SK-N-SH (cell line): ENCODE measurements around the gene ST13. TPM values are rescaled to one million over a fixed set of nuclear protein-coding genes. Genes with fewer than 3 reads are reported as not detected.

Experiments used
- CTCF ChIA-PET: fragments of 300-600, 350-600 bp; formaldehyde crosslinking; extraction: SDS; loops from one replicate; lab custom pipeline; 2021; lab: Yijun Ruan, JAX
- POLR2A ChIA-PET: fragments of 350-600 bp; sonication (Branson Sonifier 250); formaldehyde crosslinking; extraction: SDS; loops from one replicate; lab custom pipeline; 2020; ENCODE audit warnings: antibody characterized with exemption, inconsistent platforms; lab: Yijun Ruan, JAX
- DNase-seq: peaks from one replicate; pipeline ENCODE4 v3.0.0; 2012
- H2AFZ ChIP-seq: fragments of 200-600 bp; sonication (generic); 2 replicates; pipeline ENCODE4 v1.8.1; 2016; ENCODE audit warnings: antibody characterized with exemption, mild to moderate bottlenecking, low read depth
- H3F3A ChIP-seq: fragments of 200-600 bp; sonication (generic); replicated peaks from 2 replicates; pipeline ENCODE3; 2016; ENCODE audit warnings: antibody characterized with exemption, mild to moderate bottlenecking; ENCODE audit not compliant: insufficient read depth
- H3K27ac ChIP-seq, 2 experiments: fragments of 200-500 bp in 1 of 2; fragments of 200-600 bp in 1 of 2; sonication (Bioruptor generic) in 1 of 2; sonication (generic), shearing (Covaris generic) in 1 of 2; 2 replicates each; pipeline versions ENCODE4 v1.5.1 to v1.6.1; 2014 to 2016; ENCODE audit warnings: low read depth in 2 of 2, inconsistent platforms in 1 of 2, low read length in 1 of 2, mild to moderate bottlenecking in 1 of 2, mixed read lengths in 1 of 2
- H3K27me3 ChIP-seq: fragments of 200-600 bp; sonication (generic), shearing (Covaris generic); 2 replicates; pipeline ENCODE4 v1.6.1; 2016; ENCODE audit warnings: mixed run types; ENCODE audit not compliant: insufficient read depth
- H3K36me3 ChIP-seq, 2 experiments: fragments of 200-500 bp in 1 of 2; fragments of 200-600 bp in 1 of 2; sonication (Bioruptor generic) in 1 of 2; sonication (generic) in 1 of 2; replicated peaks in 1 of 2; 2 replicates each; pipeline versions ENCODE3 to v1.5.1; 2014 to 2016; ENCODE audit warnings: low read length in 1 of 2, mild to moderate bottlenecking in 1 of 2; ENCODE audit not compliant: insufficient read depth in 2 of 2, control insufficient read depth in 1 of 2
- H3K4me1 ChIP-seq, 2 experiments: fragments of 200-500 bp in 1 of 2; fragments of 200-600 bp in 1 of 2; sonication (Bioruptor generic) in 1 of 2; sonication (generic), shearing (Covaris generic) in 1 of 2; 2 replicates each; pipeline versions ENCODE4 v1.5.1 to v1.6.1; 2014 to 2016; ENCODE audit warnings: low read depth in 1 of 2, low read length in 1 of 2, mixed run types in 1 of 2; ENCODE audit not compliant: insufficient read depth in 2 of 2, control insufficient read depth in 1 of 2
- H3K4me2 ChIP-seq: fragments of 200-600 bp; sonication (generic), shearing (Covaris generic); 2 replicates; pipeline ENCODE4 v1.6.1; 2017; ENCODE audit warnings: mixed run types
- H3K4me3 ChIP-seq, 2 experiments: fragments of 200-500 bp in 1 of 2; fragments of 200-600 bp in 1 of 2; sonication (Bioruptor generic) in 1 of 2; sonication (generic), shearing (Covaris generic) in 1 of 2; 2 replicates each; pipeline versions ENCODE4 v1.5.1 to v1.8.1; 2014 to 2016; ENCODE audit warnings: low read depth in 2 of 2, inconsistent platforms in 1 of 2, low read length in 1 of 2, mild to moderate bottlenecking in 1 of 2, mixed read lengths in 1 of 2, moderate library complexity in 1 of 2
- H3K79me2 ChIP-seq: fragments of 200-600 bp; sonication (generic); 2 replicates; pipeline ENCODE4 v1.8.1; 2017; ENCODE audit warnings: mild to moderate bottlenecking; ENCODE audit not compliant: insufficient read depth
- H3K9ac ChIP-seq: fragments of 200-600 bp; sonication (generic); 2 replicates; pipeline ENCODE4 v1.6.1; 2017; ENCODE audit warnings: mixed run types
- H3K9me2 ChIP-seq: fragments of 200-600 bp; sonication (generic); 2 replicates; pipeline ENCODE4 v1.6.1; 2017; ENCODE audit warnings: mixed run types
- H3K9me3 ChIP-seq: fragments of 200-600 bp; sonication (generic); 2 replicates; pipeline ENCODE4 v1.6.1; 2017; ENCODE audit warnings: mixed run types, mild to moderate bottlenecking, moderate library complexity
- H4K20me1 ChIP-seq: fragments of 200-600 bp; sonication (generic); 2 replicates; pipeline ENCODE4 v1.6.1; 2017; ENCODE audit warnings: mild to moderate bottlenecking, mixed run types; ENCODE audit not compliant: insufficient read depth
- CTCF ChIP-seq: fragments of 200-600 bp; sonication (generic); IDR thresholded peaks from 2 replicates; pipeline ENCODE4 v1.6.1; 2017; ENCODE audit warnings: antibody characterized with exemption, mild to moderate bottlenecking, moderate library complexity
- ELF1 ChIP-seq: IDR thresholded peaks from 2 replicates; pipeline ENCODE4 v1.4.0; 2012
- EP300 ChIP-seq, 2 experiments: IDR thresholded peaks; 2 replicates each; pipeline versions ENCODE4 v1.4.0 to v1.6.1; 2012; ENCODE audit warnings: borderline replicate concordance in 1 of 2, low read depth in 1 of 2, low read length in 1 of 2
- FOXM1 ChIP-seq: IDR thresholded peaks from 2 replicates; pipeline ENCODE4 v1.4.0; 2012; ENCODE audit warnings: low read depth, mild to moderate bottlenecking
- JUND ChIP-seq: IDR thresholded peaks from 2 replicates; pipeline ENCODE4 v1.4.0; 2012
- MAX ChIP-seq: IDR thresholded peaks from 2 replicates; pipeline ENCODE4 v1.4.0; 2012; ENCODE audit warnings: low read depth
- NFIC ChIP-seq: IDR thresholded peaks from 2 replicates; pipeline ENCODE4 v1.4.0; 2012; ENCODE audit warnings: borderline replicate concordance
- NRF1 ChIP-seq: IDR thresholded peaks from 2 replicates; pipeline ENCODE4 v1.6.1; 2012; ENCODE audit warnings: low read depth, mild to moderate bottlenecking, low read length
- POLR2AphosphoS5 ChIP-seq: IDR thresholded peaks from 2 replicates; pipeline ENCODE4 v1.6.1; 2012; ENCODE audit warnings: low read depth, low read length
- RAD21 ChIP-seq: IDR thresholded peaks from 2 replicates; pipeline ENCODE4 v1.6.1; 2012; ENCODE audit warnings: mild to moderate bottlenecking, low read length
- RCOR1 ChIP-seq: fragments of 150-350 bp; IDR thresholded peaks from 2 replicates; pipeline ENCODE4 v1.6.1; 2017; ENCODE audit warnings: antibody characterized with exemption, low read length
- SIN3A ChIP-seq: IDR thresholded peaks from 2 replicates; pipeline ENCODE4 v1.6.1; 2012; ENCODE audit warnings: low read depth, mild to moderate bottlenecking, low read length, moderate library complexity, borderline replicate concordance
- SMC3 ChIP-seq: IDR thresholded peaks from 2 replicates; pipeline ENCODE4 v1.6.1; 2012; ENCODE audit warnings: low read depth, low read length, improper control_type of control experiment
- TEAD4 ChIP-seq: IDR thresholded peaks from 2 replicates; pipeline ENCODE4 v1.4.0; 2012; ENCODE audit warnings: mild to moderate bottlenecking, borderline replicate concordance; ENCODE audit not compliant: insufficient read depth
- YY1 ChIP-seq: IDR thresholded peaks from 2 replicates; pipeline ENCODE4 v1.4.0; 2012; ENCODE audit warnings: low read depth, mild to moderate bottlenecking
- ZBTB33 ChIP-seq: IDR thresholded peaks from 2 replicates; pipeline ENCODE4 v1.4.0; 2012; ENCODE audit warnings: low read depth, borderline replicate concordance
- WGBS: methylation state at CpG from one replicate; pipeline ENCODE4 v1.1.6; 2017; ENCODE audit warnings: low lambda C conversion rate; 5-methylcytosine and 5-hydroxymethylcytosine counted together
- polyA plus RNA-seq, 3 experiments: library from polyadenylated mRNA; depleted of rRNA; stranded (reverse); fragments of >200 nt; gene quantifications; 2 replicates each; pipeline ENCODE4 v1.2.3, GENCODE V29; 2012

The ST13 gene
- polyA plus RNA-seq, 1 of the 3 experiments (the other 2 are of a cell fraction) = 66.0 TPM

GRCh38 chr22:40898850-40899357 lies 42.5 kb upstream of the ST13 start:
- H3K27ac ChIP-seq = no peak overlapping the region
- ChIA-PET CTCF (interaction anchor here (0.6 to 1.1 kb wide), 5 partner anchors 17 to 260 kb away, joined by 3 read pairs; no protein-coding TSS in a partner anchor), POLR2A (interaction anchor here (0.9 kb wide), 1 partner anchor 42 kb away, joined by 3 read pairs; the partner anchor contains the start of gene XPNPEP3)
- H3K79me2 ChIP-seq = no peaks in the 10 kb centered on the region
- DNase-seq = peak; percentile 23
- H4K20me1 ChIP-seq = no peaks in the 10 kb centered on the region
- H3K4me2 ChIP-seq = no peak overlapping the region
- H3K9me3 ChIP-seq = no peaks in the 10 kb centered on the region
- WGBS = 58% methylated on average over 3 of the region's 3 CpGs
- no peak overlapping the region for H3K9ac ChIP-seq
- no peaks in the 10 kb centered on the region; a peak in 1 of 4 replicates for H3K4me1 ChIP-seq
- H3K27me3 ChIP-seq = no peaks in the 10 kb centered on the region
- no peaks in the 10 kb centered on the region for H3F3A ChIP-seq
- peak; percentile 54 for TF ChIP-seq CTCF
- TF ChIP-seq RAD21 = peak; percentile 63
- TF ChIP-seq JUND = no peak
- TF ChIP-seq, all 33 proteins: peak for 2
- H3K4me3 ChIP-seq = no peak overlapping the region
- peaks cover 0 to 2% of the 10 kb centered on the region in 2 experiments for H3K36me3 ChIP-seq
- no peak overlapping the region for H2AFZ ChIP-seq
- H3K9me2 ChIP-seq = no peaks in the 10 kb centered on the region

GRCh38 chr22:40894417-40894816 lies 38.0 kb upstream of the ST13 start:
- Histone ChIP-seq H3K4me1 (no peaks in the 10 kb centered on the region), H3K4me3 (no peak overlapping the region), H3K27me3 (no peaks in the 10 kb centered on the region), H3F3A (no peaks in the 10 kb centered on the region), H2AFZ (no peak overlapping the region), H3K4me2 (no peak overlapping the region)
- no peak for DNase-seq
- POLR2A ChIA-PET = no interaction called here
- no peak for TF ChIP-seq MAX
- no peak for TF ChIP-seq NRF1
- TF ChIP-seq JUND = no peak
- TF ChIP-seq RCOR1 = no peak
- TF ChIP-seq SMC3 = no peak
- TF ChIP-seq ELF1 = no peak
- TF ChIP-seq NFIC = no peak
- TF ChIP-seq, all 33 proteins: peak for 0
- Histone ChIP-seq H3K9ac (no peak overlapping the region), H3K36me3 (peaks cover 0 to 2% of the 10 kb centered on the region in 2 experiments), H4K20me1 (no peaks in the 10 kb centered on the region), H3K9me3 (no peaks in the 10 kb centered on the region), H3K9me2 (no peaks in the 10 kb centered on the region), H3K27ac (no peak overlapping the region), H3K79me2 (no peaks in the 10 kb centered on the region)
- WGBS = 97% methylated on average over 4 of the region's 4 CpGs
- CTCF ChIA-PET = no interaction called here

GRCh38 chr22:40890881-40891280 lies 34.4 kb upstream of the ST13 start:
- Histone ChIP-seq H3K79me2 (no peaks in the 10 kb centered on the region), H3K27ac (no peak overlapping the region), H3K36me3 (peaks cover 0 to 18% of the 10 kb centered on the region in 2 experiments), H3K9ac (no peak overlapping the region), H3F3A (no peaks in the 10 kb centered on the region), H3K27me3 (no peaks in the 10 kb centered on the region), H3K4me3 (no peak overlapping the region), H2AFZ (no peak overlapping the region), H4K20me1 (no peaks in the 10 kb centered on the region), H3K4me1 (no peaks in the 10 kb centered on the region), H3K4me2 (no peak overlapping the region), H3K9me2 (no peaks in the 10 kb centered on the region), H3K9me3 (no peaks in the 10 kb centered on the region)
- TF ChIP-seq FOXM1 = no peak
- no peak for TF ChIP-seq SIN3A
- no peak for TF ChIP-seq ZBTB33
- TF ChIP-seq EP300 (IDR thresholded peaks at IDR 0.05; ENCODE audit: borderline replicate concordance in 1 of 2, low read depth in 1 of 2, low read length in 1 of 2) = no peak
- no peak for TF ChIP-seq ELF1
- no peak for TF ChIP-seq POLR2AphosphoS5
- TF ChIP-seq YY1 = no peak
- TF ChIP-seq TEAD4 = no peak
- DNase-seq = no peak
- 98% methylated on average over 3 of the region's 3 CpGs for WGBS
- ChIA-PET CTCF (no interaction called here), POLR2A (interaction anchor here (0.7 kb wide), 1 partner anchor 81 kb away, joined by 4 read pairs; no protein-coding TSS in a partner anchor)
